Muscle of leg (tissue), 11 donors: Measurements from ENCODE around the gene TP53BP2. TPM values are rescaled to one million over a fixed set of nuclear protein-coding genes. Genes with fewer than 3 reads are reported as not detected.
A peak's percentile ranks its signal among the peaks of the same experiment; 100 is the strongest.
"Not testable (repeated sequence)": the region's sequence is repeated elsewhere in the genome, so short reads cannot be mapped to it uniquely, and the experiment has no call there.

Experiments
- DNase-seq: peaks from one replicate; pipeline ENCODE4 v3.0.0; 2013
- H3K27ac ChIP-seq: one replicate; pipeline ENCODE4 v1.5.1; 2013; ENCODE audit warnings: mild to moderate bottlenecking, low read length, control low read depth
- H3K27me3 ChIP-seq: one replicate; pipeline ENCODE4 v1.6.1; 2013; ENCODE audit warnings: low read length; ENCODE audit not compliant: control insufficient read depth, insufficient read depth
- H3K36me3 ChIP-seq: one replicate; pipeline ENCODE4 v1.6.1; 2013; ENCODE audit warnings: low read length; ENCODE audit not compliant: control insufficient read depth, insufficient read depth
- H3K4me1 ChIP-seq: one replicate; pipeline ENCODE4 v1.6.1; 2013; ENCODE audit warnings: low read length; ENCODE audit not compliant: control insufficient read depth, insufficient read depth
- H3K4me3 ChIP-seq: one replicate; pipeline ENCODE4 v1.5.1; 2013; ENCODE audit warnings: low read length, control low read depth
- H3K9me3 ChIP-seq: replicated peaks from 2 replicates; pipeline ENCODE4 v1.6.1; 2013; ENCODE audit warnings: low read depth, low read length; ENCODE audit not compliant: control insufficient read depth
- WGBS: methylation state at CpG from one replicate; pipeline ENCODE4 v1.1.5; 2013; ENCODE audit warnings: missing lambda C conversion rate; ENCODE audit not compliant: insufficient coverage; 5-methylcytosine and 5-hydroxymethylcytosine counted together
- polyA plus RNA-seq, 8 donors: library from polyadenylated mRNA; unstranded; fragments of 120-200 nt; gene quantifications; one replicate each; pipeline versions ENCODE4 v1.2.1 to v1.2.3, GENCODE V29; 2013; ENCODE audit warnings: inconsistent platforms in 1 of 8, low replicate concordance in 1 of 8; ENCODE audit not compliant: insufficient read length in 8 of 8, insufficient read depth in 1 of 8
- total RNA-seq: library from RNA; stranded (reverse); fragments of 120-200 nt; gene quantifications from one replicate; pipeline ENCODE4 v1.2.4, GENCODE V29; 2013

TP53BP2 gene
- total and polyA plus RNA-seq, 9 donors = 25.5 to 41.1 (median 34.2) TPM

DNA sequence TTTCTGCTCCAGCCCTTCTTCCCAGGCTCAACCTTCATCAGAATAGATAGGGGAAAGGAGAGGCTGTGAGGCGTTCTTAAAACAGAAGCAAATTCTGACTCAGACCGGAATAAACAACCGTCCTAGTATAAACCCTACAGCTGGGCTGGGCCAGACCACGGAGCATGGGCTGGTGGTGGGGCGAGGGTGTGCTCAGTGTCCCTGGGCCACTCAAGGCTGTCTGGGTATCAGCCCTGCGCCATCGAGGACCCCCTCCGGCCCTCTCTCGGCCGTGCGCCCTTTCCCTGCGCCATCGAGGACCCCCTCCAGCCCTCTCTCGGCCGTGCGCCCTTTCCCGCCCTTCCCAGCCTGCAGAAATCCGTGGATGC is 97.4 kb downstream of the TP53BP2 start:
- Histone ChIP-seq H3K36me3 (peaks cover 84% of the 10 kb centered on the region), H3K4me3 (peak overlapping the region; percentile 36), H3K9me3 (no peaks in the 10 kb centered on the region), H3K27ac (peak overlapping the region; percentile 74), H3K4me1 (peaks cover 28% of the 10 kb centered on the region), H3K27me3 (no peaks in the 10 kb centered on the region)
- DNase-seq = no peak
- 37% methylated on average over 15 of the region's 18 CpGs for WGBS

DNA sequence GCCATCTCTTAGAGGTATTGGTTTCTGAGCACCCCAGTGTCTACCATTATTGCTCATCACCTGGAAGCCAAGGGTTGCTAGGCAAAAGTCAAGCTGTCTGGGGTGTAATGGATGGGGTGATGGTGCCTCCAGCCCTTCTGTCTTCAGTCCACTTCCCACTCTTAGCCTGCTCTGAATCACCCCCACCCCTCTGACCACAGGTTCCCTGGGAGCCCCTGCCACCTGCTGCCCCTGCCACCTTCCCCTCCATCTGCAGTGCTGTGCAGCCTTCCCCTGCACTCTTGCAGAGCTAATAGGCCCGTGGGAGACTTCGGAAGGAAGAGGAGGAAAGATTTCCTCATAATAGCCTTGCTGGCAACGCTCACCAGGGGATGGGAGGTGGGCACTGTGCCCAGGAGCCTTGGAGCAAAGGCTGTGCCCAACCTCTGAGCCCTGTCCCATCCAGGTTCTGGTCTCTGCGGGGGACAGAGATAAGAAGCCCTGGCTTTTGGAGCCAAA is 97.9 kb downstream of the TP53BP2 start:
- no peaks in the 10 kb centered on the region for H3K27me3 ChIP-seq
- WGBS = 71% methylated on average over 2 of the region's 4 CpGs
- no peak overlapping the region for H3K27ac ChIP-seq
- H3K36me3 ChIP-seq = peaks cover 80% of the 10 kb centered on the region
- H3K4me1 ChIP-seq = peaks cover 33% of the 10 kb centered on the region
- H3K9me3 ChIP-seq = no peaks in the 10 kb centered on the region
- H3K4me3 ChIP-seq = no peak overlapping the region
- DNase-seq = no peak

DNA sequence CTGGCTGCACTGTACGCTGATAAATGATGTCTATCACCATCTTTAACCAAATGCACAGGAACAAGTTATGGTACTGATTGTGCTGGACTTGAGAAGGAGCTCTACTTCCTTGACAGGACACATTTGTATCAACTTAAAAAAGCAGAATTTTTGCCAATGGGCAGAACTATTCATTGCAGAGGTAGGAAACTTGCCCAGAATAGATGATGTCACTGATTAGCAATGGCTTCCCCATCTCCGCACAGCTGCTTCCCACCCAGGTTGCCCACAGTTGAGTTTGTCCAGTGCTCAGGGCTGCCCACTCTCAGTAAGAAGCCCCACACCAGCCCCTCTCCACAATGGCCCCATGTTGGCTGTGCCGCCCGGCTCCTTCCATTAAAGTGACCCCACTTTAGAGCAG is 100.0 kb downstream of the TP53BP2 start:
- Histone ChIP-seq H3K4me3 (no peak overlapping the region), H3K4me1 (peaks cover 25% of the 10 kb centered on the region), H3K27ac (no peak overlapping the region), H3K36me3 (peaks cover 62% of the 10 kb centered on the region), H3K9me3 (no peaks in the 10 kb centered on the region), H3K27me3 (no peaks in the 10 kb centered on the region)
- no peak for DNase-seq
- WGBS = 73% methylated on average over 3 of the region's 4 CpGs

DNA sequence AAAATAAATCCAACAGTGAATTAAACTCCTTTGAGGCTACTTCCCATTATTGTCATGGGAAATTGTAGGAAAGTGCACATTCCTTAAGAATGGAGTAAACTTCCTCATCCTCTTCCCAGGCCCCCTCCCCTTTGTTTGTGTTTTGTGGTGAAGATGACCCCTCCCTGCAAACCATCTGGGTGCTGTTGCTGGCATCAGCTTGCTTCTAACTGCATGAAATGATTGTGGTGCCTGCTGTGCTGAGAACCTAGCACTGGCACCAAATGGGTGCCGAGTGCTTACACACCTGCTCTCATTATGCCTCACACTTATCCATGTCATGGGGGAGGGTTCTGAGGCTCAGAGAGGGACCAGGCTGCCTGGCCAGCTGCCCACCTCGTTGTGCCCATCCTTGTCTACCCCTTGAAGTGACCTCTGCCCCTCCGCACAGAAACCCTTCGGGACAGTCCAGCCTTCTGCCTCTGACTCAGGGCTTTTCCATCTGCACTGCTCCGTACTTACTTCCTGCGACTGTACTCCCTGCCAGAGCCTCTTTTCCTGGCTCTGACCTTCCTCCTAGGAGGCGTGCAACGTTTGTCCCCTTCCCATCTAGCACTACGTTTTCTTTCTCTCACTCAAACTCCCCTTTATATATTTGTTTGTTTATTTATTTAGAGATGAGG is 102.8 kb downstream of the TP53BP2 start:
- Histone ChIP-seq H3K4me3 (no peak overlapping the region), H3K27ac (peak overlapping the region; percentile 82), H3K27me3 (no peaks in the 10 kb centered on the region), H3K9me3 (no peaks in the 10 kb centered on the region), H3K4me1 (peaks cover 35% of the 10 kb centered on the region), H3K36me3 (peaks cover 54% of the 10 kb centered on the region)
- peak; percentile 40 for DNase-seq
- WGBS = 61% methylated on average over 6 of the region's 9 CpGs

DNA sequence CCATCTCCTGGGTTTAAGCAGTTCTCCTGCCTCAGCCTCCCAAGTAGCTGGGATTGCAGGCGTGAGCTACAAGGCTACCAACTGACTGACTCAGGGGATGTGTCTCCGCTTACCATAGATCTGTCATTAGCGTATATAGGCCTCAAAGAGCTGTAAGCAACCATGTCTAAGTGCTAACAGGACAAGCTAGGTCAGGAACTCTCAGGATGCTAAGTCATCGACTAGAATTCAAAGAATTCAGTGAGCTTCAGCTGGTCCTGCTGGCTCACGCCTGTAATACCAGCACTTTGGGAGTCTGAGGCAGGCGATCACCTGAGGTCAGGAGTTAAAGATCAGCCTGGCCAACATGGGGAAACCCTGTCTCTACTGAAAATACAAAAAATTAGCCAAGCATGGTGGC is 103.9 kb downstream of the TP53BP2 start:
- Histone ChIP-seq H3K4me1 (peaks cover 41% of the 10 kb centered on the region), H3K9me3 (no peaks in the 10 kb centered on the region), H3K27me3 (no peaks in the 10 kb centered on the region), H3K36me3 (peaks cover 43% of the 10 kb centered on the region), H3K27ac (no peak overlapping the region), H3K4me3 (no peak overlapping the region)
- DNase-seq = no peak
- WGBS = 80% methylated on average over 5 of the region's 6 CpGs

DNA sequence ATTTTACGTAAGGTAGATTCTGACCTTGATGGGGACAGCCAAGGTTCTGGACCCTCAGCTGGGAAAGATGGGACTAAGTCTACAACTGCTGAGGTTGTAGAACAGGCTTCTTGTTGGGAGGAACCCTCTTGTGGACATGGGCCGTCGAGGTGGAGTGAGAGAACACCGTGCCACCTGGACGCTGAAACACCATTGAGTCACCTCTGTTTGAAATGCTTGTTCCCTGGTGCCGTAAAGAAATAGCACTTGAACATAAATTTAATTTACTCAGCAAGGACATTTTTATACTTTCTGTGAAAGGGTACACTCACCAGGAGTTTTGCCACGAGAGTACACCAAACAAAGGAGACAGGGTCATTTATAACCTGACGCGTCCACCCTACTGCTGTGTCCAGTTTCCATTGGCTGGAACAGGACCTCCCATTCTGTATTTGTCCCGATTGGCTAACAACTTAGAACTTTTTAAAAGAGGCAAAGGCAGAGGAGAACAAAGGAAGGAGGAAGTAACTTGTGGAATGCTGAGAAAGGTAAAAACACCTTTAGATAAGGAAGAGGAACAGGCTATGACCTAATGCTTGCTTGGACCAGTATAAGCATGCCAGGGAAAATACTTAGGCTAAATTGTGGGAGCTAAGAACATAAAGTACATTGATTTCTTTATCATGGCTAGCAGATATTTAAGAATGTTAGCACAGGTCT is 105.6 kb downstream of the TP53BP2 start:
- not testable (repeated sequence) for H3K27me3 ChIP-seq, DNase-seq, H3K4me3 ChIP-seq, H3K9me3 ChIP-seq
- Histone ChIP-seq H3K36me3 (peaks cover 30% of the 10 kb centered on the region), H3K27ac (peak overlapping the region; percentile 92), H3K4me1 (peaks cover 43% of the 10 kb centered on the region)
- 58% methylated on average over 5 of the region's 10 CpGs for WGBS

DNA sequence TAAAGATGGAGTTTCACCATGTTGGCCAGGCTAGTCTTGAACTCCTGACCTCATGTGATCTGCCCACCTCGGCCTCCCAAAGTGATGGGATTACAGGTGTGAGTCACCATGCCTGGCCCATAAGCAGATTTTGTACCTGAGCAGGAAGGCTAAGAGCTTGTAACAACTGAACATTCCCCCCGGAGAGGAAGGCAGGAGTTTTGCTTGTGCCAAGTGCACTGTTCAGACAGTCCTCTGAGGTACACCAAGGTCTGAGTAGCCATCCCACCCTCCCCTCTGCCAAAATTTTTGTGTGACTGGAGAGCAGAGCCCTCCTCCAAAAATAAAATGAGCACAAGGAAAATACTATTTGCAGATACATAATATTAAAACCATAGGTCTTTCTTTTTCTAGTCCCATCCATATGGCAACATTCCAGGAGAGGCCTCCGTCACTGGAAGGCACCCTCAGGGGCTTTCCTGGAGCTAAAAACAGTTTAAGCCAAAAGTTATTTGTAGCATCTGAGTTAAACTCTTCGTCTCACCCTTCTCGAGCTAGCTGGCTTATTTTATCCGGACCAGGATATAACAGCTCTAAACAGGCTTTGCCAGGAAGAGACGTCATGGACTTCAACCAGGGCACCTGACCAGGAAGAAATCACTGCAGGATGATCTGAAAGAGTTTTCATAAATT is 106.2 kb downstream of the TP53BP2 start:
- Histone ChIP-seq H3K4me3 (no peak overlapping the region), H3K27me3 (no peaks in the 10 kb centered on the region), H3K4me1 (peaks cover 48% of the 10 kb centered on the region), H3K27ac (peak overlapping the region; percentile 92), H3K36me3 (peaks cover 29% of the 10 kb centered on the region), H3K9me3 (no peaks in the 10 kb centered on the region)
- DNase-seq = peak; percentile 95
- 38% methylated on average over 7 of the region's 7 CpGs for WGBS

DNA sequence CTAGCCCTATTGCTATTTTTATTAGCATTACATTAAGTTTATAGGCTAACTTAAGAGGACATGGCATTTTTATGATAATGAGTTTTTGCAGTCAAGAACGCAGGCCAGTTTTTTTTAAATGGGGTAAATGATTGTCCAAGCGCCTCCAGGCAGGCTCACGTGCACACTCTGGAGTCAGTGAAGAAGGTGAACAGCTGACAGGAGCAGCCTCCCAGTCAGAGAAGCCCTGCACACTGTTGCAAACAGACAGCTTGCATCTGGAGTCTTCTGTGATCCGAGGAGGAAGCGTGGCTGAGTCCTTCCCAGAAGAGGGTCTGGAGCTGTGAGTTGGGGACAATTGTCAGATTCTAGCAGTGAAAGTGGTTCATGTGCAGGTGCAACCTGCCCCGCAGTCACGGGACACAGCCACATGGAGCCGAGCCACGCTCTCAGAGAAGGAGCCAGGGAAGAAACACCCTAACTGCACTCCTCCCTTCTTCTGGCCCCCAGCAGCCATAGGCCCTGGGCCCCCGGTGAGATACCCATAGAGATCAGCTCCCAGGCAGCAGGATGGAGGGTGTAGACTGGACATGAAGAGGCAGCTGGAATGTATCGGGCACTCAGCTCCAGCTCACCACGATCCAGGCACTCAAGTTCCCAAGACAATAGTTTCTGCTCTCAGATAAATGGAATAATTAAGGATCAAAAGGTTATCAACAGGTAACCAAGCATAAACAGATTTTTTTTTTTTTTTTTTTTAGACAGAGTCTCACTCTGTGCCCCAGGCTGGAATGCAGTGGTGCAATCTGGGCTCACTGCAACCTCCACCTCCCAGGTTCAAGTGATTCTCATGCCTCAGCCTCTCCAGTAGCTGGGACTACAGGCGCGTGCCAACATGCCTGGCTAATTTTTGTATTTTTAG is 107.0 kb downstream of the TP53BP2 start:
- Histone ChIP-seq H3K27ac (peak overlapping the region; percentile 92), H3K4me1 (peaks cover 56% of the 10 kb centered on the region), H3K9me3 (no peaks in the 10 kb centered on the region), H3K27me3 (no peaks in the 10 kb centered on the region), H3K36me3 (peaks cover 27% of the 10 kb centered on the region), H3K4me3 (no peak overlapping the region)
- WGBS = 11% methylated on average over 5 of the region's 14 CpGs
- DNase-seq = peak; percentile 74

DNA sequence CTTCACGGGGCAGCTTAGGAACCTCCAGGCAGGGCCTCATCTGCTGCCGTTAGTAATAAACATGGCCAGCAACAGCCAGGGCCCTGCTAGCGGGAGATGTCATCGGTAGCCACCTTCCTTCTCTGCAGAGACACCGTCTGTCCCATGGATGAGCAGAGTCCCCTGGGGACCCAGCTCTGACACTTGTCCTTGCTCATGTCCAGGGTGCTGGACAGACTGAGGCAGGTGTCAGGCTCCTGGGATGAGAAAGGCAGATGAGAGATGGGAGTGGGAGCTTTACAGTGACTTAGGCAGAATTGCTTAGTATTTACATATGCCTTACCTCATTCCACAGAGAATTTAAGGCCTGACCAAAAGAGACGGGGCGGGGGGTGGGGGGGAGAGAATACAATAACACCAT is 108.4 kb downstream of the TP53BP2 start:
- 78% methylated on average over 5 of the region's 7 CpGs for WGBS
- DNase-seq = no peak
- Histone ChIP-seq H3K4me1 (peaks cover 60% of the 10 kb centered on the region), H3K36me3 (peaks cover 23% of the 10 kb centered on the region), H3K4me3 (no peak overlapping the region), H3K27me3 (no peaks in the 10 kb centered on the region), H3K9me3 (no peaks in the 10 kb centered on the region), H3K27ac (no peak overlapping the region)
